ENCODE data around the gene TGFBI.
A peak's percentile ranks its signal among the peaks of the same experiment; 100 is the strongest.

Gene TGFBI

GRCh38 chr5:135993880-135994636 is 34.7 kb upstream of the TGFBI start:
- Histone ChIP-seq H3K27me3 (ENCODE audit: control insufficient read depth in 3 of 3, insufficient read depth in 3 of 3, low read depth in 1 of 3, low read length in 3 of 3) (peaks cover 0 to 7% (median 0%) of the 10 kb centered on the region in 3 experiments), H3K9me3 (replicated peaks in 1 of 2; ENCODE audit: control insufficient read depth in 2 of 2, insufficient read depth in 1 of 2, low read depth in 1 of 2, low read length in 2 of 2) (no peaks in the 10 kb centered on the region), H2AFZ (ENCODE audit: low read length) (no peak overlapping the region), H3K36me3 (replicated peaks in 1 of 2; ENCODE audit: control insufficient read depth in 2 of 2, insufficient read depth in 2 of 2, low read length in 2 of 2) (no peaks in the 10 kb centered on the region), H3K23ac (ENCODE audit: low read depth, low read length, poor library complexity) (no peak overlapping the region), H3K4me3 (ENCODE audit: low read length in 2 of 2) (no peak overlapping the region), H3K79me1 (ENCODE audit: low read depth, low read length) (no peaks in the 10 kb centered on the region), H3K9ac (ENCODE audit: low read depth, low read length, poor library complexity) (no peak overlapping the region), H3K27ac (replicated peaks; ENCODE audit: low read length) (no peak overlapping the region), H3K4ac (ENCODE audit: low read length) (no peak overlapping the region), H2BK120ac (ENCODE audit: low read depth, low read length) (no peak overlapping the region), H4K8ac (ENCODE audit: low read depth, low read length) (no peak overlapping the region), H2BK5ac (ENCODE audit: low read length) (no peak overlapping the region), H3K18ac (ENCODE audit: low read length) (no peak overlapping the region), H4K91ac (ENCODE audit: low read depth, low read length, poor library complexity) (no peak overlapping the region), H2BK12ac (ENCODE audit: low read length) (no peak overlapping the region), H2AK5ac (ENCODE audit: low read depth, low read length) (no peak overlapping the region), H3K14ac (ENCODE audit: low read length) (no peak overlapping the region), H3K4me2 (ENCODE audit: insufficient read depth, low read length, poor library complexity, severe bottlenecking) (no peak overlapping the region), H3K4me1 (ENCODE audit: control insufficient read depth in 2 of 2, insufficient read depth in 1 of 2, low read depth in 1 of 2, low read length in 2 of 2) (peaks cover 0 to 1% of the 10 kb centered on the region in 2 donors), H2BK15ac (ENCODE audit: low read length) (no peak overlapping the region)
- WGBS, 2 donors (ENCODE audit: extremely low coverage in 2 of 2, insufficient read length in 2 of 2, insufficient replicate concordance in 1 of 2), result no CpG with 5 or more reads among the region's 6 CpGs
- DNase-seq (ENCODE audit: low spot score), result no peak

- no peak overlapping the region for H3K4me3 ChIP-seq (ENCODE audit: low read length in 2 of 2)
- no peak overlapping the region for H3K4me2 ChIP-seq (ENCODE audit: insufficient read depth, low read length, poor library complexity, severe bottlenecking)
- no peak overlapping the region for H2BK15ac ChIP-seq (ENCODE audit: low read length)
- H3K23ac ChIP-seq (ENCODE audit: low read depth, low read length, poor library complexity), result no peak overlapping the region
- no peak overlapping the region for H3K9ac ChIP-seq (ENCODE audit: low read depth, low read length, poor library complexity)
- H2BK12ac ChIP-seq (ENCODE audit: low read length), result no peak overlapping the region
- H3K18ac ChIP-seq (ENCODE audit: low read length), result peak overlapping the region; percentile 71
- no peak overlapping the region for H2AK5ac ChIP-seq (ENCODE audit: low read depth, low read length)
- no peaks in the 10 kb centered on the region for H3K36me3 ChIP-seq (replicated peaks in 1 of 2; ENCODE audit: control insufficient read depth in 2 of 2, insufficient read depth in 2 of 2, low read length in 2 of 2)
- peaks cover 0 to 1% of the 10 kb centered on the region in 2 donors for H3K4me1 ChIP-seq (ENCODE audit: control insufficient read depth in 2 of 2, insufficient read depth in 1 of 2, low read depth in 1 of 2, low read length in 2 of 2)
- no peak overlapping the region for H2BK120ac ChIP-seq (ENCODE audit: low read depth, low read length)
- H3K79me1 ChIP-seq (ENCODE audit: low read depth, low read length), result no peaks in the 10 kb centered on the region
- DNase-seq (ENCODE audit: low spot score), result no peak
- H3K27me3 ChIP-seq (ENCODE audit: control insufficient read depth in 3 of 3, insufficient read depth in 3 of 3, low read depth in 1 of 3, low read length in 3 of 3), result peaks cover 0 to 7% (median 0%) of the 10 kb centered on the region in 3 experiments
- H3K4ac ChIP-seq (ENCODE audit: low read length), result no peak overlapping the region
- no CpG with 5 or more reads among the region's 3 CpGs for WGBS, 2 donors (ENCODE audit: extremely low coverage in 2 of 2, insufficient read length in 2 of 2, insufficient replicate concordance in 1 of 2)
- no peak overlapping the region for H4K91ac ChIP-seq (ENCODE audit: low read depth, low read length, poor library complexity)
- H3K14ac ChIP-seq (ENCODE audit: low read length), result no peak overlapping the region
- no peak overlapping the region for H2BK5ac ChIP-seq (ENCODE audit: low read length)
- H4K8ac ChIP-seq (ENCODE audit: low read depth, low read length), result no peak overlapping the region
- H2AFZ ChIP-seq (ENCODE audit: low read length), result no peak overlapping the region
- no peaks in the 10 kb centered on the region for H3K9me3 ChIP-seq (replicated peaks in 1 of 2; ENCODE audit: control insufficient read depth in 2 of 2, insufficient read depth in 1 of 2, low read depth in 1 of 2, low read length in 2 of 2)
- H3K27ac ChIP-seq (replicated peaks; ENCODE audit: low read length), result no peak overlapping the region
Measured at GRCh38 chr5:135995976-135996375, 32.8 kb upstream of the TGFBI start.

- Histone ChIP-seq H3K79me1 (ENCODE audit: low read depth, low read length) (no peaks in the 10 kb centered on the region), H3K4me3 (ENCODE audit: low read length in 2 of 2) (no peak overlapping the region), H3K4ac (ENCODE audit: low read length) (no peak overlapping the region), H2BK12ac (ENCODE audit: low read length) (no peak overlapping the region), H3K9ac (ENCODE audit: low read depth, low read length, poor library complexity) (no peak overlapping the region), H2BK120ac (ENCODE audit: low read depth, low read length) (no peak overlapping the region), H3K23ac (ENCODE audit: low read depth, low read length, poor library complexity) (no peak overlapping the region), H3K36me3 (replicated peaks in 1 of 2; ENCODE audit: control insufficient read depth in 2 of 2, insufficient read depth in 2 of 2, low read length in 2 of 2) (no peaks in the 10 kb centered on the region), H2AK5ac (ENCODE audit: low read depth, low read length) (no peak overlapping the region), H4K91ac (ENCODE audit: low read depth, low read length, poor library complexity) (no peak overlapping the region), H3K18ac (ENCODE audit: low read length) (no peak overlapping the region), H2AFZ (ENCODE audit: low read length) (no peak overlapping the region), H3K14ac (ENCODE audit: low read length) (no peak overlapping the region), H3K27ac (replicated peaks; ENCODE audit: low read length) (no peak overlapping the region), H2BK15ac (ENCODE audit: low read length) (no peak overlapping the region), H3K4me2 (ENCODE audit: insufficient read depth, low read length, poor library complexity, severe bottlenecking) (no peak overlapping the region), H4K8ac (ENCODE audit: low read depth, low read length) (no peak overlapping the region), H3K4me1 (ENCODE audit: control insufficient read depth in 2 of 2, insufficient read depth in 1 of 2, low read depth in 1 of 2, low read length in 2 of 2) (peaks cover 0 to 2% of the 10 kb centered on the region in 2 donors), H3K27me3 (ENCODE audit: control insufficient read depth in 3 of 3, insufficient read depth in 3 of 3, low read depth in 1 of 3, low read length in 3 of 3) (peaks cover 0 to 7% (median 0%) of the 10 kb centered on the region in 3 experiments), H3K9me3 (replicated peaks in 1 of 2; ENCODE audit: control insufficient read depth in 2 of 2, insufficient read depth in 1 of 2, low read depth in 1 of 2, low read length in 2 of 2) (no peaks in the 10 kb centered on the region), H2BK5ac (ENCODE audit: low read length) (no peak overlapping the region)
- no peak for DNase-seq (ENCODE audit: low spot score)
- WGBS, 2 donors (ENCODE audit: extremely low coverage in 2 of 2, insufficient read length in 2 of 2, insufficient replicate concordance in 1 of 2), result no CpG with 5 or more reads among the region's 2 CpGs
Measured at GRCh38 chr5:135996611-135997010, 32.2 kb upstream of the TGFBI start.

GRCh38 chr5:135997673-135998335 is 31.0 kb upstream of the TGFBI start:
- H3K18ac ChIP-seq (ENCODE audit: low read length), result no peak overlapping the region
- H3K4me1 ChIP-seq (ENCODE audit: control insufficient read depth in 2 of 2, insufficient read depth in 1 of 2, low read depth in 1 of 2, low read length in 2 of 2), result peaks cover 0 to 3% of the 10 kb centered on the region in 2 donors
- no peak overlapping the region for H3K14ac ChIP-seq (ENCODE audit: low read length)
- no peak overlapping the region for H2BK12ac ChIP-seq (ENCODE audit: low read length)
- no peak overlapping the region for H2AK5ac ChIP-seq (ENCODE audit: low read depth, low read length)
- no peak overlapping the region for H2BK15ac ChIP-seq (ENCODE audit: low read length)
- H3K79me1 ChIP-seq (ENCODE audit: low read depth, low read length), result no peaks in the 10 kb centered on the region
- H2AFZ ChIP-seq (ENCODE audit: low read length), result no peak overlapping the region
- no peaks in the 10 kb centered on the region for H3K9me3 ChIP-seq (replicated peaks in 1 of 2; ENCODE audit: control insufficient read depth in 2 of 2, insufficient read depth in 1 of 2, low read depth in 1 of 2, low read length in 2 of 2)
- H3K4me3 ChIP-seq (ENCODE audit: low read length in 2 of 2), result no peak overlapping the region
- peaks cover 0 to 7% (median 0%) of the 10 kb centered on the region in 3 experiments for H3K27me3 ChIP-seq (ENCODE audit: control insufficient read depth in 3 of 3, insufficient read depth in 3 of 3, low read depth in 1 of 3, low read length in 3 of 3)
- H3K23ac ChIP-seq (ENCODE audit: low read depth, low read length, poor library complexity), result no peak overlapping the region
- H4K91ac ChIP-seq (ENCODE audit: low read depth, low read length, poor library complexity), result no peak overlapping the region
- H3K9ac ChIP-seq (ENCODE audit: low read depth, low read length, poor library complexity), result no peak overlapping the region
- H2BK5ac ChIP-seq (ENCODE audit: low read length), result no peak overlapping the region
- H3K27ac ChIP-seq (replicated peaks; ENCODE audit: low read length), result no peak overlapping the region
- H2BK120ac ChIP-seq (ENCODE audit: low read depth, low read length), result no peak overlapping the region
- H3K4me2 ChIP-seq (ENCODE audit: insufficient read depth, low read length, poor library complexity, severe bottlenecking), result no peak overlapping the region
- H3K36me3 ChIP-seq (replicated peaks in 1 of 2; ENCODE audit: control insufficient read depth in 2 of 2, insufficient read depth in 2 of 2, low read length in 2 of 2), result no peaks in the 10 kb centered on the region
- DNase-seq (ENCODE audit: low spot score), result no peak
- no peak overlapping the region for H3K4ac ChIP-seq (ENCODE audit: low read length)
- no peak overlapping the region for H4K8ac ChIP-seq (ENCODE audit: low read depth, low read length)
- WGBS, 2 donors (ENCODE audit: extremely low coverage in 2 of 2, insufficient read length in 2 of 2, insufficient replicate concordance in 1 of 2), result no CpG with 5 or more reads among the region's 8 CpGs
